ENCODE results near the gene CDH13.

GRCh38 chr16:83400234-83400633, 773.5 kb downstream of the CDH13 start:
- TF ChIP-seq GLIS3 (CRISPR knock-in tag; IDR thresholded peaks at IDR 0.05) (no peak), OSR1 (CRISPR knock-in tag; IDR thresholded peaks at IDR 0.05) (no peak), PPARA (CRISPR knock-in tag; IDR thresholded peaks at IDR 0.05; ENCODE audit: borderline replicate concordance) (no peak), CSDC2 (CRISPR knock-in tag; IDR thresholded peaks at IDR 0.05) (no peak), ZFP3 (CRISPR knock-in tag; IDR thresholded peaks at IDR 0.05) (no peak), SNAI2 (CRISPR knock-in tag; IDR thresholded peaks at IDR 0.05) (no peak), ISL1 (CRISPR knock-in tag; IDR thresholded peaks at IDR 0.05) (no peak), BACH2 (CRISPR knock-in tag; IDR thresholded peaks at IDR 0.05; ENCODE audit: borderline replicate concordance) (no peak), ZNF565 (CRISPR knock-in tag; conservative IDR thresholded peaks at IDR 0.05; ENCODE audit: low read depth) (no peak), ZFP30 (CRISPR knock-in tag; IDR thresholded peaks at IDR 0.05) (no peak), CSRNP3 (CRISPR knock-in tag; IDR thresholded peaks at IDR 0.05) (no peak), CREB5 (CRISPR knock-in tag; IDR thresholded peaks at IDR 0.05; ENCODE audit: low read depth) (no peak)

All from SK-N-SH treated with all-trans-retinoic acid at 6 μM for 48 hours (cell line).